Measurements from ENCODE around the gene TBXT.

DNA sequence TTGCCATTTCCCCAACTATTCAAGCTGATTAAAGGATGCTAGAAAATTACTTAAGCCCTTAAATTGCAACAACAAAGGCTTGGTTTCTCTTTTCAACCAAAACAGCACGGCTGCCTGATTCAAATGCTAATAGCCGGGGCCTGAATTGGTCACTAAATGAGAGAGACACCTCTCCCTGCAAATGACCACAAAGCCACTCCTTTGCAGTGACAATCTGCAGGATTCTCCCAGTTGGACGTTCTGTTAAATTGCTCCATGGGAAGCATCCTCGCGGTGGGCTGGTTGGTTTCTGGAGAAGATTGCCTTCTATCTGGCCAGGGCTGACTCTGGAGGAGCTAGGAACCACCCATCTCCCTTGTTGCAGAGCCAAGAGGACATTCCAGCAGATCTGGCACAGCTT is 29.7 kb upstream of the TBXT start:
- TF ChIP-seq, protein P1, sequence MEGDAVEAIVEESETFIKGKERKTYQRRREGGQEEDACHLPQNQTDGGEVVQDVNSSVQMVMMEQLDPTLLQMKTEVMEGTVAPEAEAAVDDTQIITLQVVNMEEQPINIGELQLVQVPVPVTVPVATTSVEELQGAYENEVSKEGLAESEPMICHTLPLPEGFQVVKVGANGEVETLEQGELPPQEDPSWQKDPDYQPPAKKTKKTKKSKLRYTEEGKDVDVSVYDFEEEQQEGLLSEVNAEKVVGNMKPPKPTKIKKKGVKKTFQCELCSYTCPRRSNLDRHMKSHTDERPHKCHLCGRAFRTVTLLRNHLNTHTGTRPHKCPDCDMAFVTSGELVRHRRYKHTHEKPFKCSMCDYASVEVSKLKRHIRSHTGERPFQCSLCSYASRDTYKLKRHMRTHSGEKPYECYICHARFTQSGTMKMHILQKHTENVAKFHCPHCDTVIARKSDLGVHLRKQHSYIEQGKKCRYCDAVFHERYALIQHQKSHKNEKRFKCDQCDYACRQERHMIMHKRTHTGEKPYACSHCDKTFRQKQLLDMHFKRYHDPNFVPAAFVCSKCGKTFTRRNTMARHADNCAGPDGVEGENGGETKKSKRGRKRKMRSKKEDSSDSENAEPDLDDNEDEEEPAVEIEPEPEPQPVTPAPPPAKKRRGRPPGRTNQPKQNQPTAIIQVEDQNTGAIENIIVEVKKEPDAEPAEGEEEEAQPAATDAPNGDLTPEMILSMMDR (IDR thresholded peaks at IDR 0.05), result no peak
- TF ChIP-seq POLR2A (IDR thresholded peaks at IDR 0.05), result no peak
- no peak for TF ChIP-seq EP300 (IDR thresholded peaks at IDR 0.05)
